ENCODE data around the gene RNF214.
A peak's percentile ranks its signal among the peaks of the same experiment; 100 is the strongest.

The RNF214 gene

GRCh38 chr11:117281159-117281558 is 48.7 kb downstream of the RNF214 start:
- DNase-seq (ENCODE audit: low read depth in 2 of 2), result peak; percentile 97

- no peak for DNase-seq (ENCODE audit: low read depth in 2 of 2)
Observed at GRCh38 chr11:117281869-117282268, 49.4 kb downstream of the RNF214 start.

- DNase-seq (ENCODE audit: low read depth in 2 of 2), result no peak
Observed at GRCh38 chr11:117282956-117283355, 50.5 kb downstream of the RNF214 start.

GRCh38 chr11:117284053-117284452 is 51.6 kb downstream of the RNF214 start:
- DNase-seq (ENCODE audit: low read depth in 2 of 2), result no peak

- no peak for DNase-seq (ENCODE audit: low read depth in 2 of 2)
Observed at GRCh38 chr11:117286588-117286987, 54.1 kb downstream of the RNF214 start.

- no peak for DNase-seq (ENCODE audit: low read depth in 2 of 2)
Observed at GRCh38 chr11:117287668-117288067, 55.2 kb downstream of the RNF214 start.

GRCh38 chr11:117289795-117290194 is 57.3 kb downstream of the RNF214 start:
- no peak for DNase-seq (ENCODE audit: low read depth in 2 of 2)

- DNase-seq (ENCODE audit: low read depth in 2 of 2), result no peak
Observed at GRCh38 chr11:117290809-117291396, 58.4 kb downstream of the RNF214 start, which contains the start of gene BACE1-AS. Gene BACE1-AS (plus strand): TSS chr11:117291346.

GRCh38 chr11:117292616-117293015 is 60.1 kb downstream of the RNF214 start:
- no peak for DNase-seq (ENCODE audit: low read depth in 2 of 2)

- DNase-seq (ENCODE audit: low read depth in 2 of 2), result no peak
Observed at GRCh38 chr11:117295438-117296137, 63.1 kb downstream of the RNF214 start.

GRCh38 chr11:117296881-117297280 is 64.4 kb downstream of the RNF214 start:
- no peak for DNase-seq (ENCODE audit: low read depth in 2 of 2)

- no peak for DNase-seq (ENCODE audit: low read depth in 2 of 2)
Observed at GRCh38 chr11:117298195-117298594, 65.7 kb downstream of the RNF214 start.

- no peak for DNase-seq (ENCODE audit: low read depth in 2 of 2)
Observed at GRCh38 chr11:117299351-117300282, 67.1 kb downstream of the RNF214 start.

GRCh38 chr11:117300283-117300663 is 67.8 kb downstream of the RNF214 start:
- no peak for DNase-seq (ENCODE audit: low read depth in 2 of 2)

- no peak for DNase-seq (ENCODE audit: low read depth in 2 of 2)
Observed at GRCh38 chr11:117300773-117301172, 68.3 kb downstream of the RNF214 start.

GRCh38 chr11:117302228-117302627 is 69.8 kb downstream of the RNF214 start:
- DNase-seq (ENCODE audit: low read depth in 2 of 2), result no peak

- no peak for DNase-seq (ENCODE audit: low read depth in 2 of 2)
Observed at GRCh38 chr11:117303101-117303500, 70.6 kb downstream of the RNF214 start.

GRCh38 chr11:117303646-117304315 is 71.3 kb downstream of the RNF214 start:
- DNase-seq (ENCODE audit: low read depth in 2 of 2), result no peak

GRCh38 chr11:117305145-117305544 is 72.7 kb downstream of the RNF214 start:
- no peak for DNase-seq (ENCODE audit: low read depth in 2 of 2)

GRCh38 chr11:117309310-117309709 is 76.8 kb downstream of the RNF214 start:
- DNase-seq (ENCODE audit: low read depth in 2 of 2), result no peak

- no peak for DNase-seq (ENCODE audit: low read depth in 2 of 2)
Observed at GRCh38 chr11:117313091-117313490, 80.6 kb downstream of the RNF214 start.

Data from fibroblast of skin of left quadriceps (primary cell).